ENCODE measurements around the gene IFI30. TPM values are rescaled to one million over a fixed set of nuclear protein-coding genes. Genes with fewer than 3 reads are reported as not detected.

IFI30 gene
- 256 and 416 TPM in 2 replicates for total RNA-seq (2014; rRNA removed; shearing (Covaris generic); ENCODE audit: low replicate concordance)

- peak within 1 kb of the TSS; percentile 42 for H3K27ac ChIP-seq (ENCODE audit: low read length)
- peak within 1 kb of the TSS; percentile 89 for H3K4me2 ChIP-seq (ENCODE audit: low read depth, low read length, poor library complexity, severe bottlenecking)
- no peaks in the 10 kb centered on the region for H3K9me3 ChIP-seq (ENCODE audit: low read length)
- peak; percentile 94 for DNase-seq
- H2AFZ ChIP-seq (ENCODE audit: low read length), result peak within 1 kb of the TSS; percentile 36; the same call in 1 of the 2 replicates
- peak within 1 kb of the TSS; percentile 77 for H3K9ac ChIP-seq (ENCODE audit: low read length)
- no peaks in the 10 kb centered on the region for H3K9me2 ChIP-seq (replicated peaks; ENCODE audit: insufficient read depth, low read length)
- H4K20me1 ChIP-seq (ENCODE audit: insufficient read depth, low read depth, low read length), result no peaks in the 10 kb centered on the region
- H3K4me3 ChIP-seq (ENCODE audit: low read length), result peak within 1 kb of the TSS; percentile 76
- peaks cover 64% of the 10 kb centered on the region for H3K4me1 ChIP-seq (ENCODE audit: low read length)
- no peaks in the 10 kb centered on the region for H3K27me3 ChIP-seq (ENCODE audit: low read length)
- H3K36me3 ChIP-seq (ENCODE audit: insufficient read depth, low read length), result 0 out of 2 replicates have a peak, but pooled peaks cover under 1% of the 10 kb centered on the region
- no peaks in the 10 kb centered on the region for H3K79me2 ChIP-seq (ENCODE audit: low read length)
Observed at GRCh38 chr19:18173572-18174288, at the start of gene IFI30. Gene IFI30, plus strand, starts transcription at chr19:18173813. Its CDS starts 29 bp downstream, at chr19:18173842.

GRCh38 chr19:18123819-18124218 is 49.8 kb upstream of the IFI30 start:
- H3K9ac ChIP-seq (ENCODE audit: low read length), result no peak overlapping the region

GRCh38 chr19:18126097-18126496 is 47.5 kb upstream of the IFI30 start:
- Histone ChIP-seq H4K20me1 (ENCODE audit: insufficient read depth, low read depth, low read length) (no peaks in the 10 kb centered on the region), H3K9ac (ENCODE audit: low read length) (no peak overlapping the region), H3K9me3 (ENCODE audit: low read length) (no peaks in the 10 kb centered on the region), H3K9me2 (replicated peaks; ENCODE audit: insufficient read depth, low read length) (no peaks in the 10 kb centered on the region), H2AFZ (ENCODE audit: low read length) (no peak overlapping the region), H3K4me3 (ENCODE audit: low read length) (no peak overlapping the region), H3K4me1 (ENCODE audit: low read length) (no peaks in the 10 kb centered on the region), H3K4me2 (ENCODE audit: low read depth, low read length, poor library complexity, severe bottlenecking) (no peak overlapping the region), H3K27ac (ENCODE audit: low read length) (no peak overlapping the region), H3K79me2 (ENCODE audit: low read length) (no peaks in the 10 kb centered on the region), H3K27me3 (ENCODE audit: low read length) (no peaks in the 10 kb centered on the region), H3K36me3 (ENCODE audit: insufficient read depth, low read length) (peaks cover 11% of the 10 kb centered on the region)
- no peak for DNase-seq

More at GRCh38 chr19:18123819-18124218, 49.8 kb upstream of the IFI30 start:
- H2AFZ ChIP-seq (ENCODE audit: low read length), result no peak overlapping the region
- H4K20me1 ChIP-seq (ENCODE audit: insufficient read depth, low read depth, low read length), result no peaks in the 10 kb centered on the region
- H3K36me3 ChIP-seq (ENCODE audit: insufficient read depth, low read length), result peaks cover 7% of the 10 kb centered on the region
- no peak for DNase-seq
- H3K4me2 ChIP-seq (ENCODE audit: low read depth, low read length, poor library complexity, severe bottlenecking), result no peak overlapping the region
- peaks cover 14% of the 10 kb centered on the region for H3K79me2 ChIP-seq (ENCODE audit: low read length)
- H3K4me1 ChIP-seq (ENCODE audit: low read length), result peaks cover 14% of the 10 kb centered on the region
- no peaks in the 10 kb centered on the region for H3K27me3 ChIP-seq (ENCODE audit: low read length)
- no peak overlapping the region for H3K27ac ChIP-seq (ENCODE audit: low read length)
- no peaks in the 10 kb centered on the region for H3K9me2 ChIP-seq (replicated peaks; ENCODE audit: insufficient read depth, low read length)
- no peak overlapping the region for H3K4me3 ChIP-seq (ENCODE audit: low read length)
- no peaks in the 10 kb centered on the region for H3K9me3 ChIP-seq (ENCODE audit: low read length)

- H3K27me3 ChIP-seq (ENCODE audit: low read length), result no peaks in the 10 kb centered on the region
- H3K36me3 ChIP-seq (ENCODE audit: insufficient read depth, low read length), result peaks cover 13% of the 10 kb centered on the region
- H4K20me1 ChIP-seq (ENCODE audit: insufficient read depth, low read depth, low read length), result no peaks in the 10 kb centered on the region
- DNase-seq, result no peak
- no peak overlapping the region for H3K27ac ChIP-seq (ENCODE audit: low read length)
- H3K9ac ChIP-seq (ENCODE audit: low read length), result no peak overlapping the region
- no peaks in the 10 kb centered on the region for H3K9me2 ChIP-seq (replicated peaks; ENCODE audit: insufficient read depth, low read length)
- no peak overlapping the region for H3K4me2 ChIP-seq (ENCODE audit: low read depth, low read length, poor library complexity, severe bottlenecking)
- H2AFZ ChIP-seq (ENCODE audit: low read length), result no peak overlapping the region
- H3K9me3 ChIP-seq (ENCODE audit: low read length), result no peaks in the 10 kb centered on the region
- no peaks in the 10 kb centered on the region for H3K79me2 ChIP-seq (ENCODE audit: low read length)
- H3K4me3 ChIP-seq (ENCODE audit: low read length), result no peak overlapping the region
- no peaks in the 10 kb centered on the region for H3K4me1 ChIP-seq (ENCODE audit: low read length)
Observed at GRCh38 chr19:18128044-18128443, 45.6 kb upstream of the IFI30 start.

GRCh38 chr19:18128805-18129204 is 44.8 kb upstream of the IFI30 start:
- Histone ChIP-seq H4K20me1 (ENCODE audit: insufficient read depth, low read depth, low read length) (no peaks in the 10 kb centered on the region), H3K4me3 (ENCODE audit: low read length) (no peak overlapping the region), H3K9me2 (replicated peaks; ENCODE audit: insufficient read depth, low read length) (no peaks in the 10 kb centered on the region), H2AFZ (ENCODE audit: low read length) (no peak overlapping the region), H3K9me3 (ENCODE audit: low read length) (no peaks in the 10 kb centered on the region), H3K36me3 (ENCODE audit: insufficient read depth, low read length) (peaks cover 13% of the 10 kb centered on the region), H3K9ac (ENCODE audit: low read length) (no peak overlapping the region), H3K27me3 (ENCODE audit: low read length) (no peaks in the 10 kb centered on the region), H3K4me2 (ENCODE audit: low read depth, low read length, poor library complexity, severe bottlenecking) (no peak overlapping the region), H3K27ac (ENCODE audit: low read length) (no peak overlapping the region), H3K4me1 (ENCODE audit: low read length) (no peaks in the 10 kb centered on the region), H3K79me2 (ENCODE audit: low read length) (no peaks in the 10 kb centered on the region)
- DNase-seq, result no peak

- Histone ChIP-seq H3K27ac (ENCODE audit: low read length) (no peak overlapping the region), H3K79me2 (ENCODE audit: low read length) (no peaks in the 10 kb centered on the region), H3K4me3 (ENCODE audit: low read length) (no peak overlapping the region), H3K9me2 (replicated peaks; ENCODE audit: insufficient read depth, low read length) (no peaks in the 10 kb centered on the region), H3K9me3 (ENCODE audit: low read length) (no peaks in the 10 kb centered on the region), H4K20me1 (ENCODE audit: insufficient read depth, low read depth, low read length) (no peaks in the 10 kb centered on the region), H3K27me3 (ENCODE audit: low read length) (no peaks in the 10 kb centered on the region), H3K4me2 (ENCODE audit: low read depth, low read length, poor library complexity, severe bottlenecking) (no peak overlapping the region), H3K9ac (ENCODE audit: low read length) (no peak overlapping the region), H2AFZ (ENCODE audit: low read length) (no peak overlapping the region), H3K36me3 (ENCODE audit: insufficient read depth, low read length) (peaks cover 10% of the 10 kb centered on the region), H3K4me1 (ENCODE audit: low read length) (no peaks in the 10 kb centered on the region)
- DNase-seq, result no peak
Observed at GRCh38 chr19:18130523-18131242, 42.9 kb upstream of the IFI30 start.

- H3K4me1 ChIP-seq (ENCODE audit: low read length), result no peaks in the 10 kb centered on the region
- peak; percentile 59 for DNase-seq
- no peaks in the 10 kb centered on the region for H3K9me2 ChIP-seq (replicated peaks; ENCODE audit: insufficient read depth, low read length)
- H2AFZ ChIP-seq (ENCODE audit: low read length), result no peak overlapping the region
- no peak overlapping the region for H3K4me2 ChIP-seq (ENCODE audit: low read depth, low read length, poor library complexity, severe bottlenecking)
- H3K27me3 ChIP-seq (ENCODE audit: low read length), result no peaks in the 10 kb centered on the region
- H3K36me3 ChIP-seq (ENCODE audit: insufficient read depth, low read length), result peaks cover 10% of the 10 kb centered on the region
- no peak overlapping the region for H3K4me3 ChIP-seq (ENCODE audit: low read length)
- no peaks in the 10 kb centered on the region for H3K9me3 ChIP-seq (ENCODE audit: low read length)
- no peaks in the 10 kb centered on the region for H3K79me2 ChIP-seq (ENCODE audit: low read length)
- H3K9ac ChIP-seq (ENCODE audit: low read length), result no peak overlapping the region
- H3K27ac ChIP-seq (ENCODE audit: low read length), result no peak overlapping the region
- no peaks in the 10 kb centered on the region for H4K20me1 ChIP-seq (ENCODE audit: insufficient read depth, low read depth, low read length)
Observed at GRCh38 chr19:18131841-18132596, 41.6 kb upstream of the IFI30 start.

Measured in Karpas-422 (cell line).